GM21825 (cell line): ENCODE results near the gene UROC1.

Source experiments
- ATAC-seq: cut with Tn5 transposase; IDR thresholded peaks from one replicate; pipeline ENCODE4 v1.9.1; 2021; ENCODE audit warnings: mild to moderate bottlenecking, moderate library complexity; ENCODE audit not compliant: unreplicated experiment

Gene UROC1

GRCh38 chr3:126464997-126465396 lies 52.6 kb downstream of the UROC1 start:
- no peak for ATAC-seq

- ATAC-seq, result no peak
These were observed 53.1 kb downstream of the UROC1 start for GRCh38 chr3:126464494-126464893.

- no peak for ATAC-seq
These were observed 53.5 kb downstream of the UROC1 start for GRCh38 chr3:126464093-126464492.

- ATAC-seq, result no peak
These were observed 54.1 kb downstream of the UROC1 start for GRCh38 chr3:126463521-126463920.

- no peak for ATAC-seq
These were observed 56.0 kb downstream of the UROC1 start for GRCh38 chr3:126461450-126462070.

- no peak for ATAC-seq
These were observed 57.2 kb downstream of the UROC1 start for GRCh38 chr3:126460381-126460780.

GRCh38 chr3:126459763-126460127 lies 57.8 kb downstream of the UROC1 start:
- no peak for ATAC-seq

- ATAC-seq, result no peak
These were observed 58.3 kb downstream of the UROC1 start for GRCh38 chr3:126459111-126459762.

GRCh38 chr3:126456766-126457388 lies 60.7 kb downstream of the UROC1 start:
- ATAC-seq, result no peak

- no peak for ATAC-seq
These were observed 61.4 kb downstream of the UROC1 start for GRCh38 chr3:126456211-126456610.

- no peak for ATAC-seq
These were observed 63.0 kb downstream of the UROC1 start for GRCh38 chr3:126454437-126455198.

- no peak for ATAC-seq
These were observed 63.5 kb downstream of the UROC1 start for GRCh38 chr3:126454025-126454424.

- ATAC-seq, result no peak
These were observed 65.4 kb downstream of the UROC1 start for GRCh38 chr3:126452213-126452612.

- ATAC-seq, result no peak
These were observed 66.1 kb downstream of the UROC1 start for GRCh38 chr3:126451511-126451910.

GRCh38 chr3:126450744-126451143 lies 66.8 kb downstream of the UROC1 start:
- ATAC-seq, result no peak

- ATAC-seq, result no peak
These were observed 67.4 kb downstream of the UROC1 start for GRCh38 chr3:126450219-126450618.

GRCh38 chr3:126449621-126450051 lies 67.9 kb downstream of the UROC1 start:
- no peak for ATAC-seq

GRCh38 chr3:126448893-126449180 lies 68.7 kb downstream of the UROC1 start:
- ATAC-seq, result no peak

GRCh38 chr3:126448136-126448892 lies 69.3 kb downstream of the UROC1 start:
- ATAC-seq, result no peak

GRCh38 chr3:126447456-126448106 lies 70.0 kb downstream of the UROC1 start:
- no peak for ATAC-seq

- no peak for ATAC-seq
These were observed 70.8 kb downstream of the UROC1 start for GRCh38 chr3:126446791-126447190.
